Endothelial cell of umbilical vein (primary cell): ENCODE measurements around the gene OXER1. TPM values are rescaled to one million over a fixed set of nuclear protein-coding genes. Genes with fewer than 3 reads are reported as not detected.

ENCODE experiments used
- BruUV-seq: library from RNA; stranded (reverse); fragments of 400-500 nt; replicated peaks from 2 replicates; lab custom pipeline; 2021; lab: Mats Ljungman, UMichigan
- CTCF ChIA-PET: fragments of 300-600, 350-600 bp; sonication (Branson Sonifier 250); formaldehyde crosslinking; loops from one replicate; lab custom pipeline; 2021; ENCODE audit warnings: antibody characterized with exemption, inconsistent platforms; lab: Charles Lee
- POLR2A ChIA-PET: fragments of 300-600, 350-600 bp; sonication (Branson Sonifier 250); formaldehyde crosslinking; loops from one replicate; lab custom pipeline; 2021; ENCODE audit warnings: antibody characterized with exemption, inconsistent platforms; lab: Charles Lee
- DNase-seq: peaks from one replicate; pipeline ENCODE4 v3.0.0-alpha.2; 2011; ENCODE audit warnings: low read depth, low spot score
- FAIRE-seq: peaks from 2 replicates; lab custom pipeline; 2011; peaks lifted over from hg19 to GRCh38; lab: Jason Lieb, UNC
- H2AFZ ChIP-seq: 2 replicates; pipeline ENCODE4 v1.6.0; 2012; ENCODE audit warnings: low read depth, low read length, control low read depth, inconsistent platforms
- H3K27ac ChIP-seq: 2 replicates; pipeline ENCODE4 v1.5.1; 2011; ENCODE audit warnings: low read depth, mild to moderate bottlenecking, control low read depth, low read length, moderate library complexity; ENCODE audit not compliant: insufficient read depth
- H3K27me3 ChIP-seq, 2 experiments: 2 replicates each; pipeline versions ENCODE4 v1.6.0 to v1.6.1; 2011; ENCODE audit warnings: low read length in 2 of 2, mixed read lengths in 1 of 2; ENCODE audit not compliant: control insufficient read depth in 2 of 2, insufficient read depth in 2 of 2
- H3K36me3 ChIP-seq, 2 experiments: 2 replicates in 1 of 2; 3 replicates in 1 of 2; pipeline ENCODE4 v1.5.1; 2011; ENCODE audit warnings: low read length in 2 of 2, mild to moderate bottlenecking in 1 of 2, moderate library complexity in 1 of 2; ENCODE audit not compliant: control insufficient read depth in 2 of 2, insufficient read depth in 2 of 2; ENCODE audit errors: extremely low read depth in 1 of 2
- H3K4me1 ChIP-seq: 3 replicates; pipeline ENCODE4 v1.5.1; 2011; ENCODE audit warnings: mild to moderate bottlenecking, low read length; ENCODE audit not compliant: control insufficient read depth, insufficient read depth; ENCODE audit errors: extremely low read depth
- H3K4me2 ChIP-seq: 2 replicates; pipeline ENCODE4 v1.6.1; 2011; ENCODE audit warnings: low read length, control low read depth, mixed read lengths; ENCODE audit not compliant: insufficient read depth
- H3K4me3 ChIP-seq, 3 experiments: fragments of 200-600 bp in 1 of 3; sonication (generic), shearing (Covaris generic) in 1 of 3; replicated peaks in 1 of 3; 2 replicates each; pipeline ENCODE4 v1.5.1; 2011 to 2016; ENCODE audit warnings: control low read depth in 3 of 3, low read length in 3 of 3, mild to moderate bottlenecking in 2 of 3, inconsistent platforms in 1 of 3, low read depth in 1 of 3, moderate library complexity in 1 of 3; ENCODE audit not compliant: insufficient read depth in 1 of 3
- H3K79me2 ChIP-seq: 2 replicates; pipeline ENCODE4 v1.6.0; 2012; ENCODE audit warnings: low read length, inconsistent platforms; ENCODE audit not compliant: control insufficient read depth, insufficient read depth
- H3K9ac ChIP-seq: replicated peaks from 2 replicates; pipeline ENCODE3; 2011; ENCODE audit warnings: low read length, control low read depth; ENCODE audit not compliant: insufficient read depth; ENCODE audit errors: extremely low read depth
- H3K9me1 ChIP-seq: replicated peaks from 3 replicates; pipeline ENCODE4 v1.6.0; 2011; ENCODE audit warnings: mild to moderate bottlenecking, low read length; ENCODE audit not compliant: control insufficient read depth, insufficient read depth; ENCODE audit errors: extremely low read depth
- H3K9me3 ChIP-seq: replicated peaks from 2 replicates; pipeline ENCODE4 v1.5.1; 2012; ENCODE audit warnings: low read length, inconsistent platforms; ENCODE audit not compliant: control insufficient read depth, insufficient read depth
- H4K20me1 ChIP-seq: replicated peaks from 2 replicates; pipeline ENCODE3; 2011; ENCODE audit warnings: mild to moderate bottlenecking, low read length; ENCODE audit not compliant: control insufficient read depth, insufficient read depth; ENCODE audit errors: extremely low read depth
- CTCF ChIP-seq, 2 donors: IDR thresholded peaks; 1 replicate in 1 of 2; 2 replicates in 1 of 2; pipeline ENCODE4 v1.5.1; 2011; ENCODE audit warnings: low read length in 2 of 2, mild to moderate bottlenecking in 2 of 2, moderate library complexity in 2 of 2, control low read depth in 1 of 2, inconsistent platforms in 1 of 2, low read depth in 1 of 2; ENCODE audit not compliant: insufficient read depth in 1 of 2; ENCODE audit errors: extremely low read depth in 1 of 2
- EZH2 ChIP-seq: IDR thresholded peaks from 2 replicates; pipeline ENCODE4 v1.6.1; 2012; ENCODE audit warnings: borderline replicate concordance, low read depth, mild to moderate bottlenecking, moderate library complexity, low read length, inconsistent platforms; ENCODE audit not compliant: severe bottlenecking
- FOS ChIP-seq: IDR thresholded peaks from 2 replicates; pipeline ENCODE4 v1.6.1; 2011; ENCODE audit warnings: mild to moderate bottlenecking, low read length, moderate library complexity, borderline replicate concordance; ENCODE audit not compliant: insufficient read depth
- GATA2 ChIP-seq: IDR thresholded peaks from 2 replicates; pipeline ENCODE4 v1.7.0; 2011; ENCODE audit warnings: low read depth, mild to moderate bottlenecking, moderate library complexity, mixed read lengths, low read length; ENCODE audit not compliant: insufficient read length, insufficient read depth
- JUN ChIP-seq: IDR thresholded peaks from 2 replicates; pipeline ENCODE4 v1.6.1; 2011; ENCODE audit warnings: borderline replicate concordance, low read depth; ENCODE audit not compliant: insufficient read length, insufficient read depth
- MAX ChIP-seq: IDR thresholded peaks from 2 replicates; pipeline ENCODE4 v1.6.1; 2011; ENCODE audit not compliant: insufficient read depth, insufficient read length
- MYC ChIP-seq: IDR thresholded peaks from one replicate; pipeline ENCODE4 v1.6.1; 2011; ENCODE audit warnings: mild to moderate bottlenecking, low read depth, low read length
- POLR2A ChIP-seq: IDR thresholded peaks from 2 replicates; pipeline ENCODE4 v1.6.1; 2012; ENCODE audit warnings: low read depth, mild to moderate bottlenecking, control low read depth, low read length
- POLR2AphosphoS5 ChIP-seq: IDR thresholded peaks from 2 replicates; pipeline ENCODE4 v1.6.1; 2012; ENCODE audit warnings: low read depth, mild to moderate bottlenecking, control low read depth, low read length, moderate library complexity; ENCODE audit not compliant: insufficient read depth
- dilution Hi-C: fragments of 300-500 bp; cut with MboI; formaldehyde crosslinking; loops from one replicate; pipeline ENCODE4 v1.15.0; 2019; ENCODE audit warnings: low sequenced_read_pairs; ENCODE audit not compliant: extremely low pct_ligation_motif_present
- intact Hi-C: fragments of 100-400 bp; cut with micrococcal nuclease; formaldehyde crosslinking; loops from one replicate; pipeline ENCODE4 v1.10.0; 2022
- polyA plus RNA-seq, 4 experiments: library from polyadenylated mRNA; depleted of rRNA in 3 of 4; stranded (reverse) in 3 of 4; unstranded in 1 of 4; fragments of >200 nt; gene quantifications; 2 replicates each; pipeline versions ENCODE4 v1.2.1 to v1.2.3, GENCODE V29; 2011 to 2012; ENCODE audit warnings: missing spikeins in 1 of 4
- total RNA-seq: library from RNA; stranded (reverse); gene quantifications from 2 replicates; pipeline ENCODE4 v1.2.3, GENCODE V29; 2021

The OXER1 gene
- total and polyA plus RNA-seq, 2 donors (not counting 3 experiments of a cell fraction or from before 2014, with no cell fraction given) = 0.18 TPM

- Histone ChIP-seq H3K9me3 (no peaks in the 10 kb centered on the region), H3K36me3 (no peaks in the 10 kb centered on the region), H3K27me3 (no peaks in the 10 kb centered on the region), H3K9me1 (peaks cover 2% of the 10 kb centered on the region), H3K4me3 (peak overlapping the region; percentile 0 to 44 (median 35)), H3K4me1 (peaks cover 11% of the 10 kb centered on the region), H4K20me1 (no peaks in the 10 kb centered on the region), H3K9ac (peak overlapping the region; percentile 58), H3K79me2 (no peaks in the 10 kb centered on the region), H2AFZ (peak overlapping the region; percentile 87), H3K4me2 (peak overlapping the region; percentile 77), H3K27ac (peak overlapping the region; percentile 85)
- DNase-seq = peak; percentile 66
- dilution Hi-C loops (no loop called here), intact Hi-C loops (loop anchor here (5.0 kb wide), 1 partner anchor 416 kb away; the partner anchor contains the start of gene ZFP36L2)
- ChIA-PET CTCF (interaction anchor here (1.0 to 2.1 kb wide), 7 partner anchors 9 to 34 kb away, joined by 3 to 7 read pairs (median 3); partner anchors contain the start of gene HAAO), POLR2A (no interaction called here)
- TSS peak; percentile 12 for BruUV-seq
- peak; percentile 87 for FAIRE-seq
- TF ChIP-seq MYC (no peak), POLR2A (peak; percentile 46)
These were observed 47.3 kb upstream of the OXER1 start for GRCh38 chr2:42810971-42811811.

GRCh38 chr2:42810121-42810970 lies 46.4 kb upstream of the OXER1 start:
- Histone ChIP-seq H3K4me2 (peak overlapping the region; percentile 77), H3K9ac (peak overlapping the region; percentile 87), H3K4me1 (peaks cover 11% of the 10 kb centered on the region), H3K9me1 (peaks cover 2% of the 10 kb centered on the region), H4K20me1 (no peaks in the 10 kb centered on the region), H3K36me3 (no peaks in the 10 kb centered on the region), H3K4me3 (peak overlapping the region; percentile 9 to 44 (median 35)), H3K79me2 (no peaks in the 10 kb centered on the region), H2AFZ (peak overlapping the region; percentile 87), H3K27ac (peak overlapping the region; percentile 85), H3K9me3 (no peaks in the 10 kb centered on the region), H3K27me3 (peaks cover 0 to under 1% of the 10 kb centered on the region in 2 experiments)
- CTCF ChIA-PET = interaction anchor here (0.8 to 2.1 kb wide), 8 partner anchors 9 to 314 kb away, joined by 3 to 7 read pairs (median 3); partner anchors contain the start of gene HAAO
- peak; percentile 78 for FAIRE-seq
- BruUV-seq = TSS peak; percentile 96
- peak; percentile 98 for DNase-seq
- dilution Hi-C loops (no loop called here), intact Hi-C loops (loop anchor here (5.0 kb wide), 1 partner anchor 417 kb away; the partner anchor contains the start of gene ZFP36L2)
- TF ChIP-seq POLR2AphosphoS5 (peak; percentile 65), POLR2A (peak; percentile 91), GATA2 (peak; percentile 27), CTCF (IDR thresholded peaks at IDR 0.05; ENCODE audit: extremely low read depth in 1 of 2, insufficient read depth in 1 of 2, low read depth in 1 of 2, low read length in 2 of 2) (no peak), MYC (no peak), FOS (peak; percentile 32), EZH2 (no peak), JUN (no peak), MAX (peak; percentile 23)
- POLR2A ChIA-PET = interaction anchor here (1.0 kb wide), 1 partner anchor 70 kb away, joined by 4 read pairs; no protein-coding TSS in a partner anchor
